CD4-positive, alpha-beta T cell treated with Interleukin-15 for 1 hour (primary cell): Measurements from ENCODE around the gene METTL17.
"Not testable (repeated sequence)": the region's sequence is repeated elsewhere in the genome, so short reads cannot be mapped to it uniquely, and the experiment has no call there.

ENCODE experiments used
- DNase-seq: peaks from one replicate; pipeline ENCODE4 v3.0.0-alpha.2; 2020

The METTL17 gene, protein sequence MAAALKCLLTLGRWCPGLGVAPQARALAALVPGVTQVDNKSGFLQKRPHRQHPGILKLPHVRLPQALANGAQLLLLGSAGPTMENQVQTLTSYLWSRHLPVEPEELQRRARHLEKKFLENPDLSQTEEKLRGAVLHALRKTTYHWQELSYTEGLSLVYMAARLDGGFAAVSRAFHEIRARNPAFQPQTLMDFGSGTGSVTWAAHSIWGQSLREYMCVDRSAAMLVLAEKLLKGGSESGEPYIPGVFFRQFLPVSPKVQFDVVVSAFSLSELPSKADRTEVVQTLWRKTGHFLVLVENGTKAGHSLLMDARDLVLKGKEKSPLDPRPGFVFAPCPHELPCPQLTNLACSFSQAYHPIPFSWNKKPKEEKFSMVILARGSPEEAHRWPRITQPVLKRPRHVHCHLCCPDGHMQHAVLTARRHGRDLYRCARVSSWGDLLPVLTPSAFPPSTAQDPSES

GRCh38 chr14:20989787-20990600 is at the start of gene METTL17:
Gene METTL17, plus strand, starts transcription at chr14:20989980. Its CDS starts 23 bp downstream, at chr14:20990003.
- DNase-seq, result peak; percentile 88

DNA sequence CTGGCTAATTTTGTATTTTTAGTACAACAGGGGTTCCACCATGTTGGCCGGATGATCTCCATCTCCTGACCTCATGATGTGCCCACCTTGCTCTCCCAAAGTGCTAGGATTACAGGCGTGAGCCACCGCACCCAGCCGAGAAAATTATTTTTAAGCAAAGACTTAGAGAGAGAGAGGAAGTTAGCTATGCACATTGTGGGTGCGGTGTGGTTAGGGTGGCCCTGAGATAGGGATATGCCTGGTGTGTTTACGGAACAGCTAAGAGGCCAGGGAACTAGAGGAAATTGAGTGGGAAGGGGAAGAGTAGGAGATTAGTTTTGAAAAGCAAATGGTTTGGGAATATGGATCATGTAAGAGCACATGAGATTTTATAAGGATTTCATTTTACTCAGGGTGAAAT is 44.6 kb upstream of the METTL17 start:
- peak; percentile 26 for DNase-seq

DNA sequence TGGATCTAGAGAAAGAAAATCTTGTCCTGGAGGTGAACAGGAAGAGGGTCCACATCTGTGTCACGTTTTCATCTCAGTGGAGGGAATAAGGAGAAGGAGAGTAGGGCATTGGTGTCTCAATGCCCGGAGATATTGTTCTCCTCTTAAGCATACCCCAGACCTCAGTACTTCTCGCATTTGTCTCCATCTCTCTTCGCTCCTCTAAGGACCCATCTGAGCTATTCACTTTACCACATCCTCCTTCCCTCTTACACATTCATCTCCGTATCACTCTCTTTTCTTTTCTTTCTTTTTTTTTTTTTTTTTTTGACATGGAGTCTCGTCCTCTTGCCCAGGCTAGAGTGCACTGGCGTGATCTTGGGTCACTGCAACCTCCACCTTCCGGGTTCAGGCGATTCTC is 43.1 kb upstream of the METTL17 start:
- DNase-seq, result not testable (repeated sequence)

- not testable (repeated sequence) for DNase-seq
Measured at GRCh38 chr14:20954736-20955537, 34.8 kb upstream of the METTL17 start, which contains the start of gene RNASE2. Gene RNASE2, plus strand, starts transcription at chr14:20955487. Its CDS starts 285 bp downstream, at chr14:20955772.

GRCh38 chr14:20955538-20955873 is 34.3 kb upstream of the METTL17 start:
- not testable (repeated sequence) for DNase-seq

DNA sequence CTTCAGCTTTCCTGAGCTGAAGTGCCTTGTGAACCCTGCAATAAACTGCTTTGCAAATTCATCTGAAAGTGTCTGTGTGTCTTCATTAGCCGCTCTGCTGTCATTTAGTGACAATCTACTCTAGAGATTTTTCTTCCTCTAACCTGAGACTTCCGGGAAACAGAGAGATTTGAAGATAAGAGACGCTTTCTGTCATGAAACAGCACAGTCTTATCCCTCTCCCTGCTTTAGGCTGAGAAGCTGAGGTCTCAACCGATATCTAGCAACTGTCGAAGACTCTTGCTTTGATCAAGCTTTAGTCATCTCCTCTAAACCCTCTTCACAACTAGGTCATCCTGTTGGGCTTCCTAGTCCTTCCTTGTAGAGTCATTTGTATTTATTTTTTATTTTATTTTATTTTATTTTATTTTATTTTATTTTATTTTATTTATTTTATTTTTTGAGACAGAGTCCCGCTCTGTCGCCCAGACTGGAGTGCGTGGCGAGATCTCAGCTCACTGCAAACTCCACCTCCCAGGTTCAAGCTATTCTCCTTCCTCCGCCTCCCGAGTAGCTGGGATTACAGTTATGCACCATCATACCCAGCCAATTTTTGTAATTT is 33.3 kb upstream of the METTL17 start:
- DNase-seq, result no peak

DNA sequence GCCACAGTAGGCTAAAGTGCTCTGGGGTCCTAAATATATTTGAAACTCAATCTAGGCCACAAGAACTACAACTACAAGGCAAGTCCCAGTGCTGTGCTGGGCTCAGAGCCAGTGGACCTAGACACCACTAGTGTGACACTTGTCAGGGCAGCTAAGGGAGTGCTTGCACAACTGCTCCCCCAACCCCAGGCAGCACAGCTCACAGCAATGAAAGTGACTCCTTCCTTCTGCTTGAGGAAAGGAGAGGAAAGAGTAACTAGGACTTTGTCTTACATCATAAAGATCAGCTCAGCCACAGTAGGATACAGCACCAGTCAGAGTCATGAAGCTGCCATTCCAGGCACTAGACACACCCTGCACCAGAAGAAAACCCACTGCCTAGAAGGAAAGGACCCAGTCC is 30.8 kb upstream of the METTL17 start:
- DNase-seq, result not testable (repeated sequence)

DNA sequence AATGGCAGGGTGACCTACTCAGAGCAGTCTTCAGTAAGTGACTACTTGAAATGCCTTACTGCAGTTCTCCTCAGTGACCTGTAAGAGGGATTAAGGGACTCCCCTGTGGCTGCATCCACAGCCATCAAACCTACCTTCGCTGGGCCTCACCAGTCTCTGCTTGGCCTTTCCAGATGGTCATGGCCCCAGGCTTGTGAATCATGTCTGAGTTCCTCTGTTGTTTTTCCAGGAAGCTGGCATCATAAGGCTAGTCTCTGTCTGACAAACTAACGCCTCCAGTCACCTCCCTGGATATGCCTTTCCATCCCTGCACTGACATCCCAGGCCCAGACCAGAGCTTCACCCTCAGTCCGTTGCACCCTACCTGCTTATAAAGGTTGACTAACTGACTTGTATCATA is 20.4 kb upstream of the METTL17 start:
- no peak for DNase-seq

DNA sequence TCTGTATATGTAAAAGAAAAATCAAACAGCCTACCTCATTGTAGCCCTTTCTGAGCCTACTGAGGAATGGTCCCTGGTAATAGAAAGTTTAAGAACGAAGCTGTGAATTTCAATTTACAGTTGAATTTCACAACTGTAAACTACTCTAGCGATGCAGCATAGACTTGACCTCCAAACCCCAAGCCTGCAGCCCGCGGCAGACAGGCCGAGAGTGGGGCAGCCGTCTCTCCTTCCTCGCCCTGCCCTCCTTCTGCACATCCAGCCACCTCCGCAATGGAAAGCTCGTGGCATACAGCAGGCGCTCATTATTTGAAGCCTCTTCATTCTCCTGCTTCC is 19.2 kb upstream of the METTL17 start:
- DNase-seq, result no peak

DNA sequence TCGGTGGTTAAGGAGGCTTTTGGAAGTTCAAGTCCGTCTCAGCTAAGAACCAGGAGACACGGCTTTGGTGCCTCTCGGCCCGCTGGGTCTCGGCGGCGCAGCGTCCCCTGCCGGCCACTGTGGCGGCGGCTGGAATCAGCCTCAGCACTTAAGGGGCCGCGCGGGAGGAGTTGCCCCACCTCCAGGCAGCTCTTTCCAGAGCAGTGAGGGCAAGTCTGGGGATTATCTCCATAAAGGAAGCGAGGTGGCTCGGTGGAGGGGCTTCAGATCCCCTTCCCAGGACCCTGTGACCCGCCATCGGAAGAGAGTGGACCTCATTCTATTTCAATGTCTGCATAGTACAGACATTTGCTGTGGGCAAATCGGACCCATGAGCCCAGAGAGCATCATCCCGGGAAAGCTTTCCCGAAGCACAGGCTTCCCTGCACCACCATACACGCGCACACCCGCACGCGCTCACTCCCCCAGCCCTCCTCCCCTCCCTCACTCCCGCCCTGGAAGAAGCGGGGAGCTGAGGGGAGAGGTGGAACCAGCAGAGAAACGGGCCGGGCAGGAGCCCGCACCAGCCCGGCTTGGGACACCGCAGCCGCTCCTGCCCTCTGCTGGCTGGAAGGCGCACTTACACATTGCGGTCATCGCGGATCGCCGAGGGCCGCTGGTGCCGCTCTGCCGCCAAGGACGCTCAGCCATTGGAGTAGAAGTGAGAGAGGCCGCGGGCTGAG is 18.6 kb upstream of the METTL17 start:
- DNase-seq, result peak; percentile 80

- DNase-seq, result no peak
Measured at GRCh38 chr14:20971705-20972021, 18.1 kb upstream of the METTL17 start.

GRCh38 chr14:20973501-20973900 is 16.3 kb upstream of the METTL17 start:
- no peak for DNase-seq

DNA sequence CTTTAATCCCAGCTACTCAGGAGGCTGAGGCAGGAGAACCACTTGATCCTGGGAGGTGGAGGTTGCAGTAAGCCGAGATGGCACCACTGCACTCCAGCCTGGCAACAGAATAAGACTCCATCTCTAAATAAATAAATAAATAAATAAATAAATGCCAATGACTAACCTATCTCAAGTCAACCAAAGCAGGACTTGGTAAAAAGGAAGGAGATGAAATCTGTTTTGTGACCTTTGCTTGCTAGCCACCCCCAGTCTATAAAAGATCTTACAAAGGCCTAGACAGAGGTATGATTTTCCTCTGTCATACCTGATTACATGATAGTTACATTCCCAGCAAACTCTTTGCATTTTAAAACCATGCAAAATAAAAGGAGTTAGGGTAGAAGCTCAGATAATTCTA is 13.5 kb upstream of the METTL17 start:
- no peak for DNase-seq

- no peak for DNase-seq
Measured at GRCh38 chr14:20978687-20979086, 11.1 kb upstream of the METTL17 start.

GRCh38 chr14:20980906-20981305 is 8.9 kb upstream of the METTL17 start:
- no peak for DNase-seq

DNA sequence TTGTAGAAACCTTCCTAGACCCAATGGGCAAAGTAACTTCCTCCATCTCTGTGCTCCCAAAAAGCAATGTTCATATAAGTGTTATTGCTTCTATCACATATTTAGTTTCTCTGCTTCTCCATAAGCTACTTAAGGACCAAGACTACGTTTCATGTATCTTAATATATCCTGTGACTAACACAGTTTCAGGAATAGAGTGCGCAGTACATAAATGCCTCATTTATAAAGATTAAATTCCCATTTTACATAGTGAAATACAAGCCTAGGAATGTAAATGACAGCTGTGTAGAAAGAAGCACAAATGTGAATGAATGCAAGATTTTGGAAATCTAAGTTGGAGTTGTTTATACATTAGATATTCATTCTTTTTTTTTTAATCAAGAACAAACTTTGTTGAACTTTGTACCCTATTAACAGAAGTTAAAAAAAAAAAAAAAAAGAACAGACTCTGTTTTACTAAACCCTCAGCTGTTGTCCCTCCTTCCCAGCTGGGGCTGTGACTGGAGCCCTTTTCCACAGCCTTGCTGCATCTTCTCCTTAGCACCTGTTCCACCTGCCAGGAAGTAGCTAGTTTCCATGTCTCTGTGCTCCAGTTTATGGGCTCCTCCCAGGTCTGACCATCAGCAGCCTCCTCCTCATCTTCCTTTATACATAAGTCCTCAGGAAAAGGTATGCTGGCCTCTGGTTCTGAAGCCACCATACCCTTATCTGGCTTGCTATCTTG is 7.0 kb upstream of the METTL17 start:
- DNase-seq, result no peak

DNA sequence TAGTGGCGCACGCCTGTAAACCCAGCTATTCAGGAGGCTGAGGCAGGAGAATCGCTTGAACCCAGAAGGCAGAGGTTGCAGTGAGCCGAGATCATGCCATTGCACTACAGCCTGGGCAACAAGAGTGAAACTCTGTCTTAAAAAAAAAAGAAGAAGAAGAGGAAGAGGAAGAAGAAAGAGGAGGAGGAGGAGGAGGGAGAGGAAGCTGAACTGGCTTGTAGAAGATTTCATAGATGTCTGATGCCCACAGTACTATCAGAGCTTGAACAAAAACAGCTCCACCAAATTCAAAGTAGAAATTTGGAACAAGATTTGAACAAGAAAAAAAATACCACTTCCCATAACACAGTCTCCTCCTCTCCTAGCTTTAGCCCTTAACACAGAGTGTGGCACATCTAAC is 4.1 kb upstream of the METTL17 start:
- not testable (repeated sequence) for DNase-seq

- DNase-seq, result no peak
Measured at GRCh38 chr14:20986811-20987210, 3.0 kb upstream of the METTL17 start.

GRCh38 chr14:20988717-20989470 is 886 bp upstream of the METTL17 start:
- no peak for DNase-seq

- no peak for DNase-seq
Measured at GRCh38 chr14:20989471-20989786, 351 bp upstream of the METTL17 start.

GRCh38 chr14:20996521-20996920 is 6.7 kb downstream of the METTL17 start:
- no peak for DNase-seq
